ENCODE data around the gene ID2.

ID2 gene

GRCh38 chr2:8729939-8730338 is 48.1 kb downstream of the ID2 start:
- no peak for DNase-seq (ENCODE audit: low read depth in 3 of 3)

GRCh38 chr2:8732601-8733000 is 50.7 kb downstream of the ID2 start:
- DNase-seq (ENCODE audit: low read depth in 3 of 3): no peak
